Transverse colon (tissue), 4 donors: ENCODE measurements around the gene MMP10. TPM values are rescaled to one million over a fixed set of nuclear protein-coding genes. Genes with fewer than 3 reads are reported as not detected.
A peak's percentile ranks its signal among the peaks of the same experiment; 100 is the strongest.

ENCODE experiments used
- DNase-seq: peaks from one replicate; pipeline ENCODE4 v3.0.0-alpha.2; 2019
- H3K27ac ChIP-seq, 4 donors: fragments of 200-600 bp; sonication (generic); 2 replicates each; pipeline ENCODE4 v1.5.1; 2016 to 2018; ENCODE audit warnings: inconsistent platforms in 4 of 4
- H3K27me3 ChIP-seq: fragments of 200-600 bp; sonication (generic); 2 replicates; pipeline ENCODE4 v1.5.1; 2017; ENCODE audit warnings: inconsistent platforms
- H3K36me3 ChIP-seq, 4 donors: fragments of 200-600 bp; sonication (generic); 2 replicates each; pipeline ENCODE4 v1.5.1; 2017 to 2019; ENCODE audit warnings: inconsistent platforms in 4 of 4
- H3K4me1 ChIP-seq, 4 donors: fragments of 200-600 bp; sonication (generic); 2 replicates each; pipeline ENCODE4 v1.5.1; 2017 to 2020; ENCODE audit warnings: inconsistent platforms in 4 of 4
- H3K4me3 ChIP-seq, 4 donors: fragments of 200-600 bp; sonication (generic); 1 replicate in 1 of 4; 2 replicates in 3 of 4; pipeline versions ENCODE4 v1.5.1 to v1.6.1; 2017 to 2019; ENCODE audit warnings: inconsistent platforms in 4 of 4
- H3K9me3 ChIP-seq, 2 donors: fragments of 200-600 bp; sonication (generic); 2 replicates each; pipeline ENCODE4 v1.5.1; 2017 to 2019; ENCODE audit warnings: inconsistent platforms in 2 of 2
- EP300 ChIP-seq: sonication (generic); formaldehyde crosslinking; IDR thresholded peaks from one replicate; pipeline ENCODE4 v1.6.1; 2017; ENCODE audit warnings: antibody characterized with exemption, low read depth
- POLR2A ChIP-seq: fragments of 450-650 bp; IDR thresholded peaks from one replicate; pipeline ENCODE4 v1.6.1; 2016; ENCODE audit warnings: antibody characterized with exemption, mild to moderate bottlenecking, moderate library complexity
- POLR2AphosphoS5 ChIP-seq, 3 donors: sonication (generic); formaldehyde crosslinking; IDR thresholded peaks; one replicate each; pipeline ENCODE4 v1.6.1; 2016; ENCODE audit warnings: antibody characterized with exemption in 3 of 3
- WGBS, 2 donors: methylation state at CpG; one replicate each; pipeline ENCODE4 v1.1.5; 2018; ENCODE audit warnings: low coverage in 1 of 2; 5-methylcytosine and 5-hydroxymethylcytosine counted together
- in situ Hi-C, 4 donors: fragments of 200-750 bp; cut with MboI; loops; one replicate each; pipeline versions ENCODE4 v1.15.0 to v1.15.1; 2017; ENCODE audit warnings: low sequenced_read_pairs in 3 of 4, low pct_ligation_motif_present in 1 of 4, low pct_unique_long_range_greater_than_20kb in 1 of 4
- intact Hi-C: fragments of 100-400 bp; cut with DNase I; formaldehyde crosslinking; loops from one replicate; pipeline ENCODE4 v1.15.1; 2023; ENCODE audit warnings: low total_unique reads
- total RNA-seq, 4 donors: library from RNA; depleted of rRNA; stranded (reverse); fragments of >200 nt; gene quantifications; one replicate each; pipeline ENCODE4 v1.1.0, GENCODE V29; 2016
- TF ChIP-seq, protein P1 (sequence below), 5 experiments: fragments of 200-600 bp in 3 of 5; fragments of 450-650 bp in 2 of 5; sonication (generic) in 3 of 5; IDR thresholded peaks; 1 replicate in 2 of 5; 2 replicates in 3 of 5; pipeline ENCODE4 v1.5.1; 2016 to 2017; ENCODE audit warnings: antibody characterized with exemption in 5 of 5, inconsistent platforms in 3 of 5, mild to moderate bottlenecking in 2 of 5, moderate library complexity in 1 of 5

Gene MMP10
- total RNA-seq, 4 donors from 2014 or later: 0.48 TPM; not detected in 3

- no peak overlapping the region for H3K27ac ChIP-seq
- in situ Hi-C loops (no loop called here), intact Hi-C loops (no loop called here)
- 43 to 75% methylated on average over 1 of the region's 1 CpG for WGBS, 2 donors
- no peaks in the 10 kb centered on the region for H3K4me1 ChIP-seq
- H3K36me3 ChIP-seq: no peaks in the 10 kb centered on the region
- H3K27me3 ChIP-seq: no peaks in the 10 kb centered on the region
- H3K9me3 ChIP-seq: no peaks in the 10 kb centered on the region
- TF ChIP-seq POLR2AphosphoS5 (IDR thresholded peaks at IDR 0.05): no peak
- TF ChIP-seq, protein P1, sequence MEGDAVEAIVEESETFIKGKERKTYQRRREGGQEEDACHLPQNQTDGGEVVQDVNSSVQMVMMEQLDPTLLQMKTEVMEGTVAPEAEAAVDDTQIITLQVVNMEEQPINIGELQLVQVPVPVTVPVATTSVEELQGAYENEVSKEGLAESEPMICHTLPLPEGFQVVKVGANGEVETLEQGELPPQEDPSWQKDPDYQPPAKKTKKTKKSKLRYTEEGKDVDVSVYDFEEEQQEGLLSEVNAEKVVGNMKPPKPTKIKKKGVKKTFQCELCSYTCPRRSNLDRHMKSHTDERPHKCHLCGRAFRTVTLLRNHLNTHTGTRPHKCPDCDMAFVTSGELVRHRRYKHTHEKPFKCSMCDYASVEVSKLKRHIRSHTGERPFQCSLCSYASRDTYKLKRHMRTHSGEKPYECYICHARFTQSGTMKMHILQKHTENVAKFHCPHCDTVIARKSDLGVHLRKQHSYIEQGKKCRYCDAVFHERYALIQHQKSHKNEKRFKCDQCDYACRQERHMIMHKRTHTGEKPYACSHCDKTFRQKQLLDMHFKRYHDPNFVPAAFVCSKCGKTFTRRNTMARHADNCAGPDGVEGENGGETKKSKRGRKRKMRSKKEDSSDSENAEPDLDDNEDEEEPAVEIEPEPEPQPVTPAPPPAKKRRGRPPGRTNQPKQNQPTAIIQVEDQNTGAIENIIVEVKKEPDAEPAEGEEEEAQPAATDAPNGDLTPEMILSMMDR (IDR thresholded peaks at IDR 0.05): no peak
- no peak for TF ChIP-seq POLR2A
- no peak for TF ChIP-seq EP300
- no peak overlapping the region for H3K4me3 ChIP-seq
- DNase-seq: no peak
Measured at GRCh38 chr11:102813484-102813883, 33.1 kb upstream of the MMP10 start.

- H3K4me1 ChIP-seq: no peaks in the 10 kb centered on the region
- TF ChIP-seq POLR2AphosphoS5 (IDR thresholded peaks at IDR 0.05): no peak
- TF ChIP-seq POLR2A: no peak
- TF ChIP-seq, protein P1 (IDR thresholded peaks at IDR 0.05): no peak
- no peaks in the 10 kb centered on the region for H3K27me3 ChIP-seq
- H3K27ac ChIP-seq: no peak overlapping the region
- H3K9me3 ChIP-seq: no peaks in the 10 kb centered on the region
- WGBS, 2 donors: 72 to 82% methylated on average over 3 of the region's 3 CpGs
- H3K36me3 ChIP-seq: no peaks in the 10 kb centered on the region
- no peak overlapping the region for H3K4me3 ChIP-seq
- DNase-seq: no peak
- intact Hi-C loops: no loop called here
- in situ Hi-C loops: no loop called here
Measured at GRCh38 chr11:102812188-102812587, 31.8 kb upstream of the MMP10 start.

GRCh38 chr11:102810950-102811660 lies 30.7 kb upstream of the MMP10 start:
- in situ Hi-C loops (no loop called here), intact Hi-C loops (no loop called here)
- Histone ChIP-seq H3K4me3 (no peak overlapping the region), H3K27me3 (no peaks in the 10 kb centered on the region), H3K4me1 (no peaks in the 10 kb centered on the region), H3K27ac (no peak overlapping the region), H3K9me3 (no peaks in the 10 kb centered on the region), H3K36me3 (no peaks in the 10 kb centered on the region)
- 0 to 3% methylated on average over 2 to 3 of the region's 3 CpGs for WGBS, 2 donors
- no peak for DNase-seq
- no peak for TF ChIP-seq POLR2A
- TF ChIP-seq, protein P1 (IDR thresholded peaks at IDR 0.05): peak; percentile 28 to 44 (median 42)

DNA sequence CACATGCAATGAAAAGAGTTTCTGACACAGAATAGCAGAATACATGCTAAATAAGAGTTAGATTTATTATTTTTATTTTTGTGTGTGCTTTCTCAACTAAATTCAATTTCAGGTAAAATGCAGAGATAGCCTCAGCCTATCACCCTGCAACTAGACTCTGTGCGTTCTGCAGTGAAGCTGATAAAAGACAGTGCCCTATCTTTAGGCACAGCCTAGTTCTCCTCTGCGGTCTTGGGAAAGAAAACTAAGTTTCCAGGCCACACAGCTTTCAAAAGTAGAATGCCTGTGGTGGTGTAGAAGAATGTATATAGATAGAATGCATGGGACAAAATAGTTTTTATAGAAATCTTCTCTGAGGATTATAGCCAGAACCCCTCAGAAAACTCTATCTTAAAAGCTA lies 29.5 kb upstream of the MMP10 start:
- Histone ChIP-seq H3K4me3 (no peak overlapping the region), H3K27me3 (no peaks in the 10 kb centered on the region), H3K36me3 (no peaks in the 10 kb centered on the region), H3K4me1 (no peaks in the 10 kb centered on the region), H3K27ac (no peak overlapping the region), H3K9me3 (no peaks in the 10 kb centered on the region)
- intact Hi-C loops: no loop called here
- DNase-seq: no peak
- no peak for TF ChIP-seq POLR2AphosphoS5 (IDR thresholded peaks at IDR 0.05)
- no peak for TF ChIP-seq EP300
- TF ChIP-seq POLR2A: no peak
- TF ChIP-seq, protein P1 (IDR thresholded peaks at IDR 0.05): no peak
- in situ Hi-C loops: no loop called here
- 80 to 96% methylated on average over 2 of the region's 2 CpGs for WGBS, 2 donors
